Thymus (tissue), 11 donors: ENCODE results near the gene MTMR3. TPM values are rescaled to one million over a fixed set of nuclear protein-coding genes. Genes with fewer than 3 reads are reported as not detected.
"Not testable (repeated sequence)": the region's sequence is repeated elsewhere in the genome, so short reads cannot be mapped to it uniquely, and the experiment has no call there.

ENCODE experiments used
- DNase-seq, 9 donors: peaks; one replicate each; pipeline ENCODE4 v3.0.0-alpha.2; 2013; ENCODE audit warnings: low spot score in 9 of 9, low read depth in 6 of 9, missing footprints in 1 of 9
- H3K27ac ChIP-seq, 2 donors: one replicate each; pipeline ENCODE4 v1.5.1; 2013; ENCODE audit warnings: control low read depth in 1 of 2, low read depth in 1 of 2, low read length in 1 of 2, mild to moderate bottlenecking in 1 of 2, moderate library complexity in 1 of 2
- H3K27me3 ChIP-seq, 2 donors: one replicate each; pipeline ENCODE4 v1.5.1; 2013; ENCODE audit warnings: low read length in 1 of 2; ENCODE audit not compliant: control insufficient read depth in 2 of 2, insufficient read depth in 1 of 2
- H3K36me3 ChIP-seq, 2 donors: one replicate each; pipeline ENCODE4 v1.5.1; 2013; ENCODE audit warnings: low read length in 1 of 2, mild to moderate bottlenecking in 1 of 2, moderate library complexity in 1 of 2; ENCODE audit not compliant: control insufficient read depth in 2 of 2, insufficient read depth in 2 of 2
- H3K4me1 ChIP-seq, 2 donors: one replicate each; pipeline ENCODE4 v1.5.1; 2013; ENCODE audit warnings: low read length in 2 of 2; ENCODE audit not compliant: control insufficient read depth in 2 of 2, insufficient read depth in 2 of 2
- H3K4me3 ChIP-seq, 2 donors: one replicate each; pipeline ENCODE4 v1.5.1; 2013; ENCODE audit warnings: low read length in 2 of 2, control low read depth in 1 of 2, mild to moderate bottlenecking in 1 of 2
- H3K9me3 ChIP-seq, 2 donors: one replicate each; pipeline ENCODE4 v1.5.1; 2013; ENCODE audit warnings: low read length in 1 of 2, mild to moderate bottlenecking in 1 of 2; ENCODE audit not compliant: control insufficient read depth in 2 of 2, insufficient read depth in 1 of 2
- WGBS: extraction: QIAGEN DNeasy Blood & Tissue Kit; methylation state at CpG from one replicate; pipeline ENCODE4 v1.1.7; 2013; 5-methylcytosine and 5-hydroxymethylcytosine counted together
- polyA plus RNA-seq: library from polyadenylated mRNA; stranded (reverse); fragments of 200-250 nt; gene quantifications from one replicate; pipeline ENCODE4 v1.2.3, GENCODE V29; 2013
- total RNA-seq: library from RNA; stranded (reverse); fragments of 120-200 nt; gene quantifications from one replicate; pipeline ENCODE4 v1.2.4, GENCODE V29; 2013
- donor health status: healthy.

The MTMR3 gene
- total and polyA plus RNA-seq, 2 donors: 14.8 to 16.4 TPM

GRCh38 chr22:29860006-29860766 lies 22.8 kb upstream of the MTMR3 start:
- WGBS: 77% methylated on average over 2 of the region's 2 CpGs

GRCh38 chr22:29861672-29862297 lies 21.2 kb upstream of the MTMR3 start:
- no peaks in the 10 kb centered on the region for H3K27me3 ChIP-seq
- H3K4me1 ChIP-seq: no peaks in the 10 kb centered on the region
- no peaks in the 10 kb centered on the region for H3K36me3 ChIP-seq
- no peak for DNase-seq
- 96% methylated on average over 2 of the region's 2 CpGs for WGBS
- no peak overlapping the region for H3K27ac ChIP-seq
- no peak overlapping the region for H3K4me3 ChIP-seq
- no peaks in the 10 kb centered on the region for H3K9me3 ChIP-seq

More at GRCh38 chr22:29860006-29860766, 22.8 kb upstream of the MTMR3 start:
- H3K4me3 ChIP-seq: no peak overlapping the region
- H3K27me3 ChIP-seq: no peaks in the 10 kb centered on the region
- no peaks in the 10 kb centered on the region for H3K4me1 ChIP-seq
- no peak overlapping the region for H3K27ac ChIP-seq
- DNase-seq: no peak
- no peaks in the 10 kb centered on the region for H3K36me3 ChIP-seq
- H3K9me3 ChIP-seq: no peaks in the 10 kb centered on the region

- not testable (repeated sequence) for H3K27me3 ChIP-seq, H3K4me1 ChIP-seq, H3K4me3 ChIP-seq, H3K36me3 ChIP-seq, H3K27ac ChIP-seq, H3K9me3 ChIP-seq, DNase-seq
- 95% methylated on average over 13 of the region's 13 CpGs for WGBS
Measured at GRCh38 chr22:29865572-29865971, 17.4 kb upstream of the MTMR3 start.

GRCh38 chr22:29867260-29867659 lies 15.7 kb upstream of the MTMR3 start:
- Histone ChIP-seq H3K27me3 (no peaks in the 10 kb centered on the region), H3K9me3 (no peaks in the 10 kb centered on the region), H3K4me3 (no peak overlapping the region), H3K27ac (no peak overlapping the region), H3K36me3 (no peaks in the 10 kb centered on the region), H3K4me1 (peaks cover 0 to 7% of the 10 kb centered on the region in 2 donors)
- DNase-seq: no peak

GRCh38 chr22:29867851-29868250 lies 15.1 kb upstream of the MTMR3 start:
- Histone ChIP-seq H3K4me1 (peaks cover 0 to 8% of the 10 kb centered on the region in 2 donors), H3K27me3 (no peaks in the 10 kb centered on the region), H3K9me3 (no peaks in the 10 kb centered on the region), H3K4me3 (no peak overlapping the region), H3K36me3 (no peaks in the 10 kb centered on the region), H3K27ac (no peak overlapping the region)
- WGBS: 97% methylated on average over 3 of the region's 3 CpGs
- DNase-seq: no peak

- DNase-seq: peak in 3 of 9 donors; percentile 29 to 56 (median 33)
- Histone ChIP-seq H3K4me1 (peaks cover 0 to 8% of the 10 kb centered on the region in 2 donors), H3K27me3 (no peaks in the 10 kb centered on the region), H3K27ac (no peak overlapping the region), H3K36me3 (no peaks in the 10 kb centered on the region), H3K9me3 (no peaks in the 10 kb centered on the region), H3K4me3 (no peak overlapping the region)
- 54% methylated on average over 3 of the region's 3 CpGs for WGBS
Measured at GRCh38 chr22:29870574-29870973, 12.4 kb upstream of the MTMR3 start.

GRCh38 chr22:29871684-29872083 lies 11.3 kb upstream of the MTMR3 start:
- H3K27me3 ChIP-seq: no peaks in the 10 kb centered on the region
- DNase-seq: peak in 1 of 9 donors; percentile 28
- no peak overlapping the region for H3K4me3 ChIP-seq
- peak overlapping the region in 1 of 2 donors; percentile 24 for H3K27ac ChIP-seq
- H3K9me3 ChIP-seq: no peaks in the 10 kb centered on the region
- H3K36me3 ChIP-seq: no peaks in the 10 kb centered on the region
- WGBS: 64% methylated on average over 5 of the region's 5 CpGs
- peaks cover 0 to 8% of the 10 kb centered on the region in 2 donors for H3K4me1 ChIP-seq

GRCh38 chr22:29872144-29872893 lies 10.7 kb upstream of the MTMR3 start:
- peak in 1 of 9 donors; percentile 20 for DNase-seq
- Histone ChIP-seq H3K9me3 (no peaks in the 10 kb centered on the region), H3K36me3 (no peaks in the 10 kb centered on the region), H3K27me3 (no peaks in the 10 kb centered on the region), H3K4me3 (no peak overlapping the region), H3K27ac (no peak overlapping the region), H3K4me1 (peaks cover 0 to 8% of the 10 kb centered on the region in 2 donors)
- WGBS: over 99% methylated on average over 3 of the region's 3 CpGs

- Histone ChIP-seq H3K4me1 (peaks cover 0 to 8% of the 10 kb centered on the region in 2 donors), H3K27me3 (no peaks in the 10 kb centered on the region), H3K36me3 (no peaks in the 10 kb centered on the region), H3K9me3 (no peaks in the 10 kb centered on the region), H3K27ac (no peak overlapping the region), H3K4me3 (no peak overlapping the region)
- 78% methylated on average over 5 of the region's 5 CpGs for WGBS
- peak in 1 of 9 donors; percentile 15 for DNase-seq
Measured at GRCh38 chr22:29872989-29873388, 10.0 kb upstream of the MTMR3 start.
